Adrenal gland (tissue), 12 donors: ENCODE data around the gene ARL5C. TPM values are rescaled to one million over a fixed set of nuclear protein-coding genes. Genes with fewer than 3 reads are reported as not detected.
A peak's percentile ranks its signal among the peaks of the same experiment; 100 is the strongest.

Experiments
- DNase-seq, 7 donors: peaks; one replicate each; pipeline ENCODE4 v3.0.0-alpha.2; 2019 to 2020
- H3K27ac ChIP-seq, 5 donors: fragments of 200-600 bp; sonication (generic) in 4 of 5; 1 replicate in 3 of 5; 2 replicates in 2 of 5; pipeline versions ENCODE4 v1.5.1 to v1.8.0; 2016 to 2020; ENCODE audit warnings: mild to moderate bottlenecking in 1 of 5
- H3K27me3 ChIP-seq: fragments of 200-600 bp; 2 replicates; pipeline ENCODE4 v1.8.0; 2021
- H3K36me3 ChIP-seq, 2 donors: fragments of 200-600 bp; replicated peaks in 1 of 2; 1 replicate in 1 of 2; 2 replicates in 1 of 2; pipeline versions ENCODE4 v1.5.1 to v1.8.0; 2018 to 2022
- H3K4me1 ChIP-seq, 2 donors: fragments of 200-600 bp; replicated peaks in 1 of 2; 1 replicate in 1 of 2; 2 replicates in 1 of 2; pipeline versions ENCODE4 v1.5.1 to v1.8.0; 2018 to 2021
- H3K4me3 ChIP-seq, 4 donors: fragments of 200-600 bp; sonication (generic) in 3 of 4; one replicate each; pipeline ENCODE4 v1.5.1; 2016 to 2018
- H3K9me3 ChIP-seq, 3 donors: fragments of 200-600 bp; sonication (generic) in 1 of 3; replicated peaks in 1 of 3; 1 replicate in 2 of 3; 2 replicates in 1 of 3; pipeline versions ENCODE4 v1.5.1 to v1.8.0; 2016 to 2021
- CTCF ChIP-seq, 6 experiments: fragments of 450-650 bp in 4 of 6; fragments of 200-600 bp in 2 of 6; sonication (generic) in 1 of 6; IDR thresholded peaks; 1 replicate in 5 of 6; 2 replicates in 1 of 6; pipeline versions ENCODE4 v1.5.1 to v1.8.0; 2016 to 2021; ENCODE audit warnings: antibody characterized with exemption in 6 of 6, mild to moderate bottlenecking in 2 of 6, moderate library complexity in 1 of 6
- POLR2A ChIP-seq, 2 donors: fragments of 450-650 bp; IDR thresholded peaks; one replicate each; pipeline ENCODE4 v1.6.1; 2017; ENCODE audit warnings: antibody characterized with exemption in 2 of 2, mild to moderate bottlenecking in 2 of 2, moderate library complexity in 1 of 2
- WGBS, 4 donors: extraction: QIAGEN DNeasy Blood & Tissue Kit in 2 of 4; methylation state at CpG; one replicate each; pipeline versions ENCODE4 v1.1.5 to v1.1.7; 2013 to 2017; 5-methylcytosine and 5-hydroxymethylcytosine counted together
- intact Hi-C, 2 donors: fragments of 100-400 bp; cut with DNase I; formaldehyde crosslinking; loops; one replicate each; pipeline versions ENCODE4 v1.14.1 to v1.15.0; 2022 to 2023
- polyA plus RNA-seq, 3 donors: library from polyadenylated mRNA; stranded (reverse); fragments of 200-250 nt in 2 of 3; fragments of 350-450 nt in 1 of 3; fragmentation: Illumina TruSeq in 1 of 3; extraction: RNeasy Lipid Tissue Mini Kit (QIAGEN cat#74804) in 1 of 3; gene quantifications; one replicate each; pipeline ENCODE4 v1.2.3, GENCODE V29; 2013 to 2014
- total RNA-seq, 9 donors: library from RNA; depleted of rRNA in 4 of 9; stranded (reverse); fragments of >200 nt in 4 of 9; fragments of 120-200 nt in 1 of 9; fragmentation: NEBNext Ultra II Directional in 1 of 9; extraction: Animal tissue kit (Norgen Biotek cat#: 25700) in 1 of 9; gene quantifications; one replicate each; pipeline versions ENCODE4 v1.1.0 to v1.2.4, GENCODE V29; 2013 to 2023
- donor health status: healthy with polysubstance abuse.
- donor health status: Bipolar disorder and iron deficiency.
- donor health status: DM: yes; HTN: yes; CAD: no.
- donor health status: DM: no; HTN: no; CAD: no.
- donor health status: DM: no; HTN: no; CAD: no.
- donor health status: DM: yes; HTN: yes; CAD: no.

Gene ARL5C
- total and polyA plus RNA-seq, 12 donors, result not detected

GRCh38 chr17:39151943-39152818 lies 13.8 kb downstream of the ARL5C start:
- H3K27me3 ChIP-seq, result no peaks in the 10 kb centered on the region
- peak in 2 of 7 donors; percentile 37 to 44 for DNase-seq
- intact Hi-C loops, result loop anchor here (2.0 to 10.0 kb wide), 4 partner anchors 85 to 277 kb away; partner anchors contain the start of gene LASP1 (in 1 of the 2)
- H3K9me3 ChIP-seq, result no peaks in the 10 kb centered on the region
- H3K4me1 ChIP-seq, result peaks cover 9 to 12% of the 10 kb centered on the region in 2 donors
- TF ChIP-seq POLR2A (IDR thresholded peaks at IDR 0.05), result no peak
- no peaks in the 10 kb centered on the region for H3K36me3 ChIP-seq
- peak overlapping the region in 1 of 4 donors; percentile 81 for H3K4me3 ChIP-seq
- WGBS, 4 donors, result 9 to 22% (median 17%) methylated on average over 22 to 25 of the region's 25 CpGs
- peak overlapping the region in 1 of 5 donors; percentile 41 for H3K27ac ChIP-seq

GRCh38 chr17:39151150-39151942 lies 14.6 kb downstream of the ARL5C start, which contains the start of gene PLXDC1:
Gene PLXDC1 (minus strand): TSS chr17:39151637. CDS start chr17:39151437, 200 bp downstream.
- intact Hi-C loops, result loop anchor here (5.0 to 10.0 kb wide), 3 partner anchors 84 to 277 kb away; partner anchors contain the start of gene LASP1 (in 1 of the 2)
- TF ChIP-seq CTCF (IDR thresholded peaks at IDR 0.05) (no peak), POLR2A (IDR thresholded peaks at IDR 0.05) (no peak)
- Histone ChIP-seq H3K9me3 (no peaks in the 10 kb centered on the region), H3K4me3 (peak within 1 kb of the TSS in 1 of 4 donors; percentile 81), H3K36me3 (no peaks in the 10 kb centered on the region), H3K27me3 (no peaks in the 10 kb centered on the region), H3K27ac (no peak within 1 kb of the TSS), H3K4me1 (peaks cover 9 to 12% of the 10 kb centered on the region in 2 donors)
- no peak for DNase-seq
- 6 to 14% (median 9%) methylated on average over 6 to 61 of the region's 68 CpGs for WGBS, 4 donors

GRCh38 chr17:39150795-39151149 lies 15.2 kb downstream of the ARL5C start:
- no peak overlapping the region for H3K27ac ChIP-seq
- WGBS, 4 donors, result 17 to 57% (median 51%) methylated on average over 1 to 5 of the region's 5 CpGs
- H3K4me3 ChIP-seq, result peak overlapping the region in 1 of 4 donors; percentile 56
- no peaks in the 10 kb centered on the region for H3K36me3 ChIP-seq
- H3K9me3 ChIP-seq, result no peaks in the 10 kb centered on the region
- H3K27me3 ChIP-seq, result no peaks in the 10 kb centered on the region
- intact Hi-C loops, result loop anchor here (5.0 to 10.0 kb wide), 3 partner anchors 83 to 276 kb away; partner anchors contain the start of gene LASP1 (in 1 of the 2)
- peaks cover 9 to 12% of the 10 kb centered on the region in 2 donors for H3K4me1 ChIP-seq
- TF ChIP-seq POLR2A (IDR thresholded peaks at IDR 0.05) (no peak), CTCF (IDR thresholded peaks at IDR 0.05) (no peak)
- DNase-seq, result no peak

GRCh38 chr17:39150104-39150634 lies 15.8 kb downstream of the ARL5C start:
- intact Hi-C loops, result loop anchor here (5.0 to 10.0 kb wide), 3 partner anchors 83 to 275 kb away; partner anchors contain the start of gene LASP1 (in 1 of the 2)
- peaks cover 9 to 12% of the 10 kb centered on the region in 2 donors for H3K4me1 ChIP-seq
- no peak overlapping the region for H3K27ac ChIP-seq
- no peak overlapping the region for H3K4me3 ChIP-seq
- no peaks in the 10 kb centered on the region for H3K27me3 ChIP-seq
- WGBS, 4 donors, result 55 to 75% (median 70%) methylated on average over 4 to 5 of the region's 5 CpGs
- no peaks in the 10 kb centered on the region for H3K36me3 ChIP-seq
- no peak for DNase-seq
- H3K9me3 ChIP-seq, result no peaks in the 10 kb centered on the region
- no peak for TF ChIP-seq POLR2A (IDR thresholded peaks at IDR 0.05)
- TF ChIP-seq CTCF (IDR thresholded peaks at IDR 0.05), result no peak
